Activated CD8-positive, alpha-beta T cell treated with anti-CD3 and anti-CD28 coated beads for 36 hours (primary cell): ENCODE data around the gene ABCA6. TPM values are rescaled to one million over a fixed set of nuclear protein-coding genes. Genes with fewer than 3 reads are reported as not detected.
"Not testable (repeated sequence)": the region's sequence is repeated elsewhere in the genome, so short reads cannot be mapped to it uniquely, and the experiment has no call there.

Experiments used
- ATAC-seq: fragments of 200-7000 bp; cut with Tn5 transposase; one replicate; pipeline ENCODE4 v1.10.0; 2021; ENCODE audit warnings: mild to moderate bottlenecking, moderate library complexity
- CTCF ChIA-PET: fragments of 350-600 bp; sonication (Branson Sonifier 250); formaldehyde crosslinking; loops from one replicate; lab custom pipeline; 2021; ENCODE audit warnings: antibody characterized with exemption; lab: Charles Lee
- POLR2A ChIA-PET: fragments of 350-600 bp; sonication (Branson Sonifier 250); formaldehyde crosslinking; loops from one replicate; lab custom pipeline; 2021; ENCODE audit warnings: antibody characterized with exemption; lab: Charles Lee
- DNase-seq: peaks from one replicate; pipeline ENCODE4 v3.0.0-alpha.2; 2020
- H3K27ac Mint-ChIP-seq: one replicate; pipeline ENCODE4 v1.8.0; 2021; ENCODE audit warnings: mild to moderate bottlenecking, mixed read lengths
- H3K27me3 Mint-ChIP-seq: one replicate; pipeline ENCODE4 v1.8.0; 2021; ENCODE audit warnings: mixed read lengths
- H3K36me3 Mint-ChIP-seq: one replicate; pipeline ENCODE4 v1.8.0; 2021; ENCODE audit warnings: low read depth, mixed read lengths
- H3K4me1 Mint-ChIP-seq: one replicate; pipeline ENCODE4 v1.8.0; 2021; ENCODE audit warnings: low read depth, mixed read lengths
- H3K4me3 Mint-ChIP-seq: one replicate; pipeline ENCODE4 v1.8.0; 2021; ENCODE audit warnings: mild to moderate bottlenecking, moderate library complexity, mixed read lengths
- H3K9me3 Mint-ChIP-seq: one replicate; pipeline ENCODE4 v1.8.0; 2021; ENCODE audit warnings: mixed read lengths
- CTCF ChIP-seq: fragments of 200-600 bp; IDR thresholded peaks from one replicate; pipeline ENCODE4 v1.8.0; 2022; ENCODE audit warnings: antibody characterized with exemption, mild to moderate bottlenecking
- intact Hi-C: fragments of 100-400 bp; cut with micrococcal nuclease; formaldehyde crosslinking; loops from one replicate; pipeline ENCODE4 v1.10.0; 2022
- total RNA-seq, 2 experiments: library from RNA; stranded (reverse); gene quantifications; one replicate each; pipeline ENCODE4 v1.2.3, GENCODE V29; 2021

ABCA6 gene
- total RNA-seq, 2 experiments from 2014 or later: not detected

GRCh38 chr17:69075823-69076222 is 65.9 kb downstream of the ABCA6 start:
- Mint-ChIP-seq H3K4me1 (peaks cover 5% of the 10 kb centered on the region), H3K9me3 (peaks cover 23% of the 10 kb centered on the region), H3K27ac (no peak overlapping the region), H3K4me3 (no peak overlapping the region), H3K27me3 (no peaks in the 10 kb centered on the region), H3K36me3 (peaks cover 5% of the 10 kb centered on the region)
- TF ChIP-seq CTCF: no peak
- ATAC-seq (no peak), DNase-seq (no peak)
- ChIA-PET CTCF (no interaction called here), POLR2A (no interaction called here)
- intact Hi-C loops: no loop called here

- POLR2A ChIA-PET, CTCF ChIA-PET, intact Hi-C loops, H3K27me3 Mint-ChIP-seq, ATAC-seq, H3K36me3 Mint-ChIP-seq, H3K27ac Mint-ChIP-seq, H3K4me1 Mint-ChIP-seq, DNase-seq, H3K4me3 Mint-ChIP-seq: not testable (repeated sequence)
- peaks cover 23% of the 10 kb centered on the region for H3K9me3 Mint-ChIP-seq
Measured at GRCh38 chr17:69073392-69073791, 68.3 kb downstream of the ABCA6 start.

- intact Hi-C loops, CTCF ChIA-PET, H3K36me3 Mint-ChIP-seq, POLR2A ChIA-PET, ATAC-seq, H3K4me3 Mint-ChIP-seq, DNase-seq, H3K4me1 Mint-ChIP-seq, H3K27ac Mint-ChIP-seq, H3K27me3 Mint-ChIP-seq: not testable (repeated sequence)
- H3K9me3 Mint-ChIP-seq: peaks cover 23% of the 10 kb centered on the region
Measured at GRCh38 chr17:69072803-69073256, 68.9 kb downstream of the ABCA6 start.

GRCh38 chr17:69071233-69071586 is 70.5 kb downstream of the ABCA6 start:
- not testable (repeated sequence) for H3K4me3 Mint-ChIP-seq, ATAC-seq, DNase-seq

GRCh38 chr17:69070378-69071232 is 71.1 kb downstream of the ABCA6 start:
- CTCF ChIA-PET, DNase-seq, intact Hi-C loops, H3K27ac Mint-ChIP-seq, H3K36me3 Mint-ChIP-seq, H3K27me3 Mint-ChIP-seq, ATAC-seq, H3K4me3 Mint-ChIP-seq: not testable (repeated sequence)
- POLR2A ChIA-PET: interaction anchor here (0.9 kb wide), 1 partner anchor 37 kb away, joined by 3 read pairs; no protein-coding TSS in a partner anchor
- Mint-ChIP-seq H3K4me1 (peaks cover 17% of the 10 kb centered on the region), H3K9me3 (peaks cover 18% of the 10 kb centered on the region)

More at GRCh38 chr17:69071233-69071586, 70.5 kb downstream of the ABCA6 start:
- POLR2A ChIA-PET, H3K27ac Mint-ChIP-seq, CTCF ChIA-PET, H3K36me3 Mint-ChIP-seq, H3K27me3 Mint-ChIP-seq, intact Hi-C loops: not testable (repeated sequence)
- Mint-ChIP-seq H3K9me3 (peaks cover 18% of the 10 kb centered on the region), H3K4me1 (peaks cover 14% of the 10 kb centered on the region)

GRCh38 chr17:69069226-69069750 is 72.4 kb downstream of the ABCA6 start:
- H3K4me1 Mint-ChIP-seq: peaks cover 26% of the 10 kb centered on the region
- ATAC-seq: no peak
- H3K4me3 Mint-ChIP-seq: no peak overlapping the region

More at GRCh38 chr17:69069226-69069750, 72.4 kb downstream of the ABCA6 start:
- no peak for DNase-seq
- H3K9me3 Mint-ChIP-seq: peaks cover 9% of the 10 kb centered on the region
- no peak overlapping the region for H3K27ac Mint-ChIP-seq
- no peak for TF ChIP-seq CTCF
- POLR2A ChIA-PET: interaction anchor here (0.9 kb wide), 1 partner anchor 38 kb away, joined by 3 read pairs; no protein-coding TSS in a partner anchor
- peaks cover 3% of the 10 kb centered on the region for H3K27me3 Mint-ChIP-seq
- intact Hi-C loops: no loop called here
- peaks cover 3% of the 10 kb centered on the region for H3K36me3 Mint-ChIP-seq
- CTCF ChIA-PET: no interaction called here
